Loucy (cell line): Measurements from ENCODE around the gene RAB7B.

Source experiments
- CTCF ChIP-seq: fragments of 200-600 bp; sonication (generic); conservative IDR thresholded peaks from 2 replicates; pipeline ENCODE4 v1.5.1; 2014; ENCODE audit warnings: mild to moderate bottlenecking, antibody characterized with exemption, low read length
- EZH2phosphoT487 ChIP-seq: fragments of 200-600 bp; IDR thresholded peaks from 2 replicates; pipeline ENCODE4 v1.6.1; 2018; ENCODE audit warnings: antibody characterized with exemption, mild to moderate bottlenecking, moderate library complexity, borderline replicate concordance

- TF ChIP-seq CTCF, result no peak
- TF ChIP-seq EZH2phosphoT487, result no peak
These were observed 53.4 kb downstream of the RAB7B start for GRCh38 chr1:205949753-205950152.
